HepG2 (cell line): ENCODE data around the gene BEGAIN. TPM values are rescaled to one million over a fixed set of nuclear protein-coding genes. Genes with fewer than 3 reads are reported as not detected.
"Not testable (repeated sequence)": the region's sequence is repeated elsewhere in the genome, so short reads cannot be mapped to it uniquely, and the experiment has no call there.

Experiments used
- ATAC-seq: fragments of 200-7000 bp; cut with Tn5 transposase; 3 replicates; pipeline ENCODE4 v1.9.1; 2020; ENCODE audit warnings: mild to moderate bottlenecking, moderate library complexity
- BruUV-seq: library from RNA; stranded (reverse); fragments of 400-500 nt; replicated peaks from 2 replicates; lab custom pipeline; 2021; lab: Mats Ljungman, UMichigan
- CTCF ChIA-PET: fragments of 300-600 bp; formaldehyde crosslinking; extraction: SDS; loops from one replicate; lab custom pipeline; 2021; ENCODE audit warnings: low total read pairs, inconsistent platforms, low intra/inter-chr PET ratio; lab: Yijun Ruan, JAX
- POLR2A ChIA-PET: fragments of 350-600 bp; sonication (Branson Sonifier 250); formaldehyde crosslinking; loops from one replicate; lab custom pipeline; 2020; ENCODE audit warnings: antibody characterized with exemption, inconsistent platforms; lab: Yijun Ruan, JAX
- DNase-seq: peaks from one replicate; pipeline ENCODE4 v3.0.0-alpha.2; 2015; ENCODE audit warnings: low spot score
- FAIRE-seq: peaks from 3 replicates; lab custom pipeline; 2011; peaks lifted over from hg19 to GRCh38; lab: Jason Lieb, UNC
- H2AFZ ChIP-seq: one replicate; pipeline ENCODE4 v1.6.1; 2011; ENCODE audit warnings: low read length, inconsistent platforms
- H3K27ac ChIP-seq: fragments of 300-600 bp; 3 replicates; pipeline ENCODE4 v1.8.0; 2011; ENCODE audit warnings: mixed run types, mild to moderate bottlenecking, mixed read lengths, low read length, inconsistent platforms; ENCODE audit not compliant: insufficient read depth; ENCODE audit errors: extremely low read length
- H3K27me3 ChIP-seq, 2 experiments: fragments of 200-600 bp in 1 of 2; 2 replicates in 1 of 2; 3 replicates in 1 of 2; pipeline versions ENCODE4 v1.6.0 to v1.8.0; 2011; ENCODE audit warnings: low read length in 2 of 2, mild to moderate bottlenecking in 2 of 2, moderate library complexity in 2 of 2, inconsistent platforms in 1 of 2; ENCODE audit not compliant: insufficient read depth in 2 of 2, control insufficient read depth in 1 of 2
- H3K36me3 ChIP-seq, 2 experiments: fragments of 200-600 bp in 1 of 2; replicated peaks in 1 of 2; 2 replicates in 1 of 2; 3 replicates in 1 of 2; pipeline versions ENCODE4 v1.5.1 to v1.8.0; 2011; ENCODE audit warnings: low read length in 2 of 2, inconsistent platforms in 1 of 2; ENCODE audit not compliant: insufficient read depth in 2 of 2, control insufficient read depth in 1 of 2
- H3K4me1 ChIP-seq: 2 replicates; pipeline ENCODE4 v1.5.1; 2012; ENCODE audit warnings: low read length, inconsistent platforms; ENCODE audit not compliant: insufficient read depth
- H3K4me2 ChIP-seq: 2 replicates; pipeline ENCODE4 v1.6.0; 2011; ENCODE audit warnings: low read depth, low read length, inconsistent platforms
- H3K4me3 ChIP-seq, 3 experiments: fragments of 200-600 bp in 1 of 3; sonication (generic), shearing (Covaris generic) in 1 of 3; replicated peaks in 1 of 3; 2 replicates each; pipeline ENCODE4 v1.5.1; 2011 to 2016; ENCODE audit warnings: low read length in 3 of 3, inconsistent platforms in 2 of 3, low read depth in 2 of 3, mild to moderate bottlenecking in 2 of 3, control low read depth in 1 of 3, mixed read lengths in 1 of 3; ENCODE audit not compliant: insufficient read depth in 1 of 3
- H3K79me2 ChIP-seq: one replicate; pipeline ENCODE4 v1.6.1; 2011; ENCODE audit warnings: low read length, inconsistent platforms; ENCODE audit not compliant: insufficient read depth
- H3K9ac ChIP-seq: 2 replicates; pipeline ENCODE4 v1.6.0; 2011; ENCODE audit warnings: mild to moderate bottlenecking, low read depth, low read length, inconsistent platforms; ENCODE audit not compliant: insufficient read depth
- H3K9me3 ChIP-seq: 2 replicates; pipeline ENCODE4 v1.5.1; 2012; ENCODE audit warnings: mild to moderate bottlenecking, low read length
- H4K20me1 ChIP-seq: 2 replicates; pipeline ENCODE4 v1.6.0; 2011; ENCODE audit warnings: inconsistent platforms, mild to moderate bottlenecking, low read length, moderate library complexity; ENCODE audit not compliant: insufficient read depth
- NPAS2 ChIP-seq: sonication (generic); formaldehyde crosslinking; IDR thresholded peaks from 2 replicates; pipeline ENCODE4 v1.8.0; 2022; ENCODE audit warnings: mild to moderate bottlenecking, missing genetic modification reagents, borderline replicate concordance
- ZNF263 ChIP-seq: sonication (generic); formaldehyde crosslinking; IDR thresholded peaks from 2 replicates; pipeline ENCODE4 v1.4.0; 2020; ENCODE audit warnings: missing genetic modification reagents
- WGBS: methylation state at CpG from one replicate; pipeline ENCODE4 v1.1.6; 2017; ENCODE audit warnings: low lambda C conversion rate; 5-methylcytosine and 5-hydroxymethylcytosine counted together
- in situ Hi-C: cut with HindIII; loops from 2 replicates; pipeline ENCODE4 v1.10.0; 2017; ENCODE audit warnings: low pct_unique_long_range_greater_than_20kb; ENCODE audit not compliant: extremely low pct_ligation_motif_present
- intact Hi-C: fragments of 100-400 bp; cut with micrococcal nuclease; formaldehyde crosslinking; loops from one replicate; pipeline ENCODE4 v1.10.0; 2022; ENCODE audit not compliant: unreplicated experiment
- polyA plus RNA-seq, 8 experiments: library from polyadenylated mRNA; depleted of rRNA in 3 of 8; stranded (reverse) in 7 of 8; unstranded in 1 of 8; fragments of >200 nt; fragmentation: Illumina TruSeq in 4 of 8; extraction: Trizol in 4 of 8; gene quantifications; 2 replicates each; pipeline versions ENCODE4 v1.2.1 to v1.2.3, GENCODE V29; 2011 to 2016; ENCODE audit warnings: low read depth in 4 of 8, missing spikeins in 1 of 8, mixed read lengths in 1 of 8; ENCODE audit not compliant: insufficient read depth in 1 of 8
- total RNA-seq, 5 experiments: library from RNA; depleted of rRNA; stranded (reverse); fragments of >200 nt; fragmentation: Illumina TruSeq; extraction: Trizol; gene quantifications; 2 replicates each; pipeline ENCODE4 v1.2.3, GENCODE V29; 2016; ENCODE audit warnings: low read depth in 1 of 5

Gene BEGAIN
- total and polyA plus RNA-seq, 2 of the 13 experiments (the other 11 are each of a cell fraction or from before 2014, with no cell fraction given) = not detected

DNA sequence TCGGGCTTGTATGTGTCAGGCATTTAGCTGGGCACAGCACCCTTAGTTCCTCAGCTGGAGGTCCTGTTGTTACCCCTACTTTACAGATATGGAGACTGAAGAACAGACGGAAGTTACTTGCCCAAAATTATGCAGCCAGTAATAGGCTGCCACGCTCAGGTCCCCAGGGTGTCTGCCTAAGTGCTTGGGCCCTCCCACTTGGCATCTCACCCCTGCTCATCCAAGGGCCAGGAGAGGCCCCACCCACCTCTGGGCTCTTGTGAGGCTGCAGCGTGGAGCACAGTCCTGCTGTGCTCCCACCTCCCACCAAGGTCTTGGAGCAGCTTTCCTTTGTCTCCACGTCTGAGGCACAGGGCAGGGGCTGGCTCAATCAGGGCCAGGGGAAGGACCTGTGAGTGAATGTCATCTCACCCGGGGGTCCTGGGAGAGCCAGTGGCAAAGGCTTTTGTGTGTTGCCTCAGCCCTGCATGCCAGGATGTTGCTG, 64.6 kb downstream of the BEGAIN start:
- intact Hi-C loops (no loop called here), in situ Hi-C loops (no loop called here)

GRCh38 chr14:100506053-100506452, 81.2 kb downstream of the BEGAIN start:
- H3K27me3 ChIP-seq, H3K9me3 ChIP-seq, POLR2A ChIA-PET, CTCF ChIA-PET, H4K20me1 ChIP-seq, intact Hi-C loops, H3K4me1 ChIP-seq, H3K79me2 ChIP-seq, ATAC-seq, H3K4me3 ChIP-seq, H3K27ac ChIP-seq, BruUV-seq, FAIRE-seq, H3K4me2 ChIP-seq, H3K9ac ChIP-seq, H2AFZ ChIP-seq, DNase-seq, in situ Hi-C loops, H3K36me3 ChIP-seq: not testable (repeated sequence)
- WGBS = 61% methylated on average over 3 of the region's 3 CpGs

More for the DNA sequence above, 64.6 kb downstream of the BEGAIN start:
- Histone ChIP-seq H3K4me2 (no peak overlapping the region), H3K27me3 (no peaks in the 10 kb centered on the region), H3K27ac (no peak overlapping the region), H3K9me3 (no peaks in the 10 kb centered on the region), H3K4me3 (no peak overlapping the region), H3K9ac (no peak overlapping the region), H2AFZ (no peak overlapping the region), H3K79me2 (no peaks in the 10 kb centered on the region), H3K36me3 (peaks cover 0 to 2% of the 10 kb centered on the region in 2 experiments; a peak in 1 of 5 replicates), H4K20me1 (no peaks in the 10 kb centered on the region), H3K4me1 (no peaks in the 10 kb centered on the region)
- FAIRE-seq = no peak
- ATAC-seq = no peak
- BruUV-seq = no TSS peak
- POLR2A ChIA-PET = no interaction called here
- WGBS = 47% methylated on average over 2 of the region's 6 CpGs
- TF ChIP-seq ZNF263 (CRISPR knock-in tag) = peak; percentile 38; the same call in 1 of the 2 replicates
- no peak for TF ChIP-seq NPAS2
- CTCF ChIA-PET = no interaction called here
- no peak for DNase-seq
